Measurements from ENCODE around the gene EEF1AKMT4.

- TF ChIP-seq CTCF (conservative IDR thresholded peaks at IDR 0.05 in 1 of 2, IDR thresholded peaks at IDR 0.05 in 1 of 2; ENCODE audit: low read depth in 1 of 2, low read length in 2 of 2), result no peak
- no peak for TF ChIP-seq EZH2 (IDR thresholded peaks at IDR 0.05; ENCODE audit: low read length, missing control alignments)
Observed at GRCh38 chr3:184258926-184259325, 9.5 kb downstream of the EEF1AKMT4 start.
